CD4-positive, alpha-beta memory T cell (primary cell): Measurements from ENCODE around the gene TBC1D4. TPM values are rescaled to one million over a fixed set of nuclear protein-coding genes. Genes with fewer than 3 reads are reported as not detected.

ENCODE experiments used
- CTCF ChIA-PET: fragments of 350-600 bp; sonication (Branson Sonifier 250); formaldehyde crosslinking; loops from one replicate; lab custom pipeline; 2021; ENCODE audit warnings: inconsistent platforms; ENCODE audit not compliant: partially characterized antibody; lab: Charles Lee
- POLR2A ChIA-PET: fragments of 350-600 bp; sonication (Branson Sonifier 250); formaldehyde crosslinking; loops from one replicate; lab custom pipeline; 2021; ENCODE audit not compliant: partially characterized antibody; lab: Charles Lee
- DNase-seq, 5 donors: peaks; one replicate each; pipeline versions ENCODE4 v3.0.0 to v3.0.0-alpha.2; 2020 to 2022; ENCODE audit warnings: mixed read lengths in 1 of 5
- H3K27ac ChIP-seq: one replicate; pipeline ENCODE4 v1.7.0; 2013; ENCODE audit warnings: low read depth, low read length
- H3K27me3 ChIP-seq: 2 replicates; pipeline ENCODE4 v1.7.0; 2013; ENCODE audit warnings: mild to moderate bottlenecking, low read length, moderate library complexity; ENCODE audit not compliant: insufficient read depth
- H3K36me3 ChIP-seq: 2 replicates; pipeline ENCODE4 v1.7.0; 2013; ENCODE audit warnings: mild to moderate bottlenecking, low read length, moderate library complexity; ENCODE audit not compliant: insufficient read depth
- H3K4me1 ChIP-seq: 2 replicates; pipeline ENCODE4 v1.7.0; 2013; ENCODE audit warnings: mild to moderate bottlenecking, low read length, moderate library complexity; ENCODE audit not compliant: insufficient read depth
- H3K4me3 ChIP-seq, 2 donors: one replicate each; pipeline ENCODE4 v1.7.0; 2013; ENCODE audit warnings: low read length in 2 of 2, mild to moderate bottlenecking in 1 of 2
- H3K9me3 ChIP-seq, 2 donors: one replicate each; pipeline ENCODE4 v1.7.0; 2013; ENCODE audit warnings: low read length in 2 of 2, control low read depth in 1 of 2; ENCODE audit not compliant: control insufficient read depth in 1 of 2
- H3K27ac Mint-ChIP-seq, 7 donors: one replicate each; pipeline ENCODE4 v1.8.0; 2020 to 2021; ENCODE audit warnings: mixed read lengths in 7 of 7, mild to moderate bottlenecking in 6 of 7, inconsistent platforms in 3 of 7, moderate library complexity in 3 of 7
- H3K27me3 Mint-ChIP-seq, 2 donors: one replicate each; pipeline ENCODE4 v1.8.0; 2020 to 2021; ENCODE audit warnings: mixed read lengths in 2 of 2
- H3K36me3 Mint-ChIP-seq, 2 donors: one replicate each; pipeline ENCODE4 v1.8.0; 2020 to 2021; ENCODE audit warnings: mixed read lengths in 2 of 2, inconsistent platforms in 1 of 2, mild to moderate bottlenecking in 1 of 2
- H3K4me1 Mint-ChIP-seq, 4 donors: one replicate each; pipeline ENCODE4 v1.8.0; 2020 to 2021; ENCODE audit warnings: mixed read lengths in 4 of 4, mild to moderate bottlenecking in 1 of 4
- H3K4me3 Mint-ChIP-seq, 8 donors: one replicate each; pipeline ENCODE4 v1.8.0; 2020 to 2021; ENCODE audit warnings: mixed read lengths in 8 of 8, mild to moderate bottlenecking in 7 of 8, moderate library complexity in 6 of 8, inconsistent platforms in 3 of 8
- H3K9me3 Mint-ChIP-seq, 8 donors: one replicate each; pipeline ENCODE4 v1.8.0; 2020 to 2021; ENCODE audit warnings: mixed read lengths in 8 of 8, mild to moderate bottlenecking in 5 of 8, inconsistent platforms in 3 of 8, moderate library complexity in 1 of 8
- intact Hi-C: fragments of 100-400 bp; cut with micrococcal nuclease; formaldehyde crosslinking; loops from one replicate; pipeline ENCODE4 v1.15.1; 2023
- polyA plus RNA-seq, 2 donors: library from polyadenylated mRNA; unstranded; fragments of 300-500 nt; fragmentation: Illumina TruSeq; gene quantifications; one replicate each; pipeline ENCODE4 v1.2.3, GENCODE V29; 2021
- total RNA-seq, 2 experiments: library from RNA; stranded (reverse); gene quantifications; one replicate each; pipeline ENCODE4 v1.2.3, GENCODE V29; 2021

TBC1D4 gene
- total and polyA plus RNA-seq, 4 experiments from 2014 or later, result 9.5 to 67.2 (median 45.4) TPM

DNA sequence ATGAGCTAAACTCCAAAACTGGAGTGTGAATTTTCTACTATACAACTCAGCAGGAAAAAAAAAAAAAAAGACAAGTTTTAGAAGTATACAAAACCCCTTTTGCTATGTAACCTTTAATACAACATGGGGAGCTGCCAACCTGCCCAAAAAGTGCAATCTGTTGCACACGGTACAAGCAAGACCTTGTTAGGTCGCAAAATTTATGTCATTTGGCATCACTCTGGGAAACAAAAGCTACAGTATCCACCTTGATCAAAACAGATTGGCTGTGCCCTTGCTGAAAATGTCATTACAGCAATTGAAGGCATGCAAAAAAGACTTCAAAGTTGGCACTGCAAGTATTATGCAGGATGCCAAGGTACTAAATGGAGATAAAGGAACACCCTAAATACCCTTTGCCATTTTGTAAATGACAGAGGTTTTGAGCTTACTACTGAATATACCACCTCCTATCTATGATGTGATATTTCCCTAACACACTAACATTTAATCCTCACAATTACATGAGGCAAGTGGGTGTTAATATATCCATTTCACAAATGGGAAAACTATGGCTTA is 150.1 kb downstream of the TBC1D4 start:
- POLR2A ChIA-PET, result no interaction called here
- no peak overlapping the region for H3K4me3 Mint-ChIP-seq
- CTCF ChIA-PET, result interaction anchor here (0.8 to 1.3 kb wide), 4 partner anchors 26 to 112 kb away, joined by 3 to 4 read pairs (median 4); no protein-coding TSS in a partner anchor

DNA sequence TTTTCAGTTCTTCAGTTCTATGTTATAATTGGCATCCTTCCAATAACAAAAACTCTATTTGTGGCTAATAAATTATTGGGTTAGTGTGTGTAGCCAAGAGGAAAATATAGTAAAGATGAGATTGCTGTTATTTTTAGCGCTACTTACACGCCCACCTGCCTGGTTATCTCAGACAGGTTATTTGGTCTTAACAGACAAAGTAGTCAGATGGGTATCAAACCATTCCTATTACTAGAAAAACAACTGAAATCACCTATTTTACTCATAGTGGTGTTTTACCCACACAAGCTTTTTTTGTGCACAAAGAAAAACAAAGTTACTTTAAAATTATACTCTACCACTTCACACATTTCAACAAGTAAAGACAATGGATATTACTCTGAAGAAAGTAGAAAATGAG is 151.2 kb downstream of the TBC1D4 start:
- Histone ChIP-seq H3K36me3 (no peaks in the 10 kb centered on the region), H3K4me3 (no peak overlapping the region), H3K4me1 (peaks cover 12% of the 10 kb centered on the region), H3K27ac (no peak overlapping the region), H3K27me3 (no peaks in the 10 kb centered on the region), H3K9me3 (no peaks in the 10 kb centered on the region)
- H3K9me3 Mint-ChIP-seq, result no peaks in the 10 kb centered on the region
- peaks cover 0 to 6% of the 10 kb centered on the region in 2 donors for H3K27me3 Mint-ChIP-seq
- POLR2A ChIA-PET, result no interaction called here
- peaks cover 10 to 24% (median 17%) of the 10 kb centered on the region in 4 donors for H3K4me1 Mint-ChIP-seq
- CTCF ChIA-PET, result interaction anchor here (0.9 kb wide), 1 partner anchor 27 kb away, joined by 4 read pairs; no protein-coding TSS in a partner anchor
- DNase-seq, result no peak
- peaks cover 3 to 4% of the 10 kb centered on the region in 2 donors for H3K36me3 Mint-ChIP-seq
- intact Hi-C loops, result no loop called here
- H3K27ac Mint-ChIP-seq, result no peak overlapping the region
- H3K4me3 Mint-ChIP-seq, result no peak overlapping the region

More for the DNA sequence above, 150.1 kb downstream of the TBC1D4 start:
- Histone ChIP-seq H3K36me3 (no peaks in the 10 kb centered on the region), H3K4me1 (peaks cover 11% of the 10 kb centered on the region), H3K27ac (no peak overlapping the region), H3K9me3 (no peaks in the 10 kb centered on the region), H3K4me3 (no peak overlapping the region), H3K27me3 (no peaks in the 10 kb centered on the region)
- peaks cover 0 to 3% of the 10 kb centered on the region in 2 donors for H3K36me3 Mint-ChIP-seq
- H3K4me1 Mint-ChIP-seq, result peaks cover 5 to 13% (median 9%) of the 10 kb centered on the region in 4 donors
- no peak for DNase-seq
- peaks cover 0 to 6% of the 10 kb centered on the region in 2 donors for H3K27me3 Mint-ChIP-seq
- H3K27ac Mint-ChIP-seq, result no peak overlapping the region
- intact Hi-C loops, result no loop called here
- H3K9me3 Mint-ChIP-seq, result no peaks in the 10 kb centered on the region

DNA sequence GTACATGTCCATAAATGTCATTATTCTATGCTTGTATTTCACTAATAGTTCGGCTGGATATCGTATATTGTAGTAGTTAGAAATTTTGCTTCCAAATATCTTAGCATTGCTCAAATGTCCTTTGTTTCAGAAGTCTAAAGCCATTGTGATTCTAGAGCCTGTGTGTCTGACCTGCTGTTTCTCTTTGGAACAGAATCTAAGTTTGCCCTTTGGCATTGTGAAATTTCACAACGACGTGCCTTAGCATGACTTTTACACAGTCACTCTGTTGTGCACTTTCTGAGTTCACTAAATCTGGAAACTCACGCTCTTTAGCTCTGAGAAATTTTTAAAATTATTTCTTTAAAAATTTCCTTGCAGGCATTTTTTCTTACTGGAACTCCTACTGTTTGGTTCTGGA is 152.2 kb downstream of the TBC1D4 start:
- Mint-ChIP-seq H3K4me1 (peaks cover 10 to 26% (median 18%) of the 10 kb centered on the region in 4 donors), H3K4me3 (no peak overlapping the region), H3K36me3 (peaks cover 0 to 4% of the 10 kb centered on the region in 2 donors), H3K27ac (peak overlapping the region in 2 of 7 donors; percentile 30 to 42), H3K9me3 (no peaks in the 10 kb centered on the region), H3K27me3 (peaks cover 0 to under 1% of the 10 kb centered on the region in 2 donors)
- H3K4me1 ChIP-seq, result peaks cover 12% of the 10 kb centered on the region
- CTCF ChIA-PET, result interaction anchor here (0.9 kb wide), 1 partner anchor 28 kb away, joined by 4 read pairs; no protein-coding TSS in a partner anchor
- no peak for DNase-seq
- H3K36me3 ChIP-seq, result no peaks in the 10 kb centered on the region
- intact Hi-C loops, result loop anchor here (5.0 to 10.0 kb wide), 4 partner anchors 308 to 1665 kb away; partner anchors contain the start of genes CLN5 and LMO7
- H3K27me3 ChIP-seq, result no peaks in the 10 kb centered on the region
- H3K4me3 ChIP-seq, result no peak overlapping the region
- H3K27ac ChIP-seq, result no peak overlapping the region
- H3K9me3 ChIP-seq, result no peaks in the 10 kb centered on the region
- POLR2A ChIA-PET, result no interaction called here

DNA sequence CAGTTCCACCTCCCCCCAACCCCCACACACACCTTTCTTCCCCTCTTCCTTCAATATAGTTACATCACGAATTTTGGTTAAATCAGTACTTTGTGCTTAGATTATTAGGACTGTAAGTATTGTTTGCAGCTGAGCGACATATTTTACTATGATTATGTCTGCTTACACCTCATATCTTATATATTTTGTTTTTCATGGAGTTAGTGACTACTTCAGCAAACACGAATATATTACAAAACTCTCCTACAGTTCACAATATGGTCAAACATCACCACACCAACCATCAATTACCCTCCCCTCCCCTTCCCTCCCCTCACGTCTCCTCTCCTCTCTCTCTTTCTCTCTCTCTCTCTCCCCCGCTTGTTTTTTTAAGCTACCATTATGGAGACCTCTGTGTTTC is 152.9 kb downstream of the TBC1D4 start:
- Mint-ChIP-seq H3K9me3 (no peaks in the 10 kb centered on the region), H3K36me3 (peaks cover 0 to 4% of the 10 kb centered on the region in 2 donors), H3K27me3 (no peaks in the 10 kb centered on the region), H3K4me3 (no peak overlapping the region), H3K4me1 (peaks cover 10 to 32% (median 21%) of the 10 kb centered on the region in 4 donors), H3K27ac (peak overlapping the region in 2 of 7 donors; percentile 42 to 63)
- Histone ChIP-seq H3K9me3 (no peaks in the 10 kb centered on the region), H3K4me1 (peaks cover 13% of the 10 kb centered on the region), H3K4me3 (no peak overlapping the region), H3K36me3 (no peaks in the 10 kb centered on the region), H3K27ac (no peak overlapping the region), H3K27me3 (no peaks in the 10 kb centered on the region)
- CTCF ChIA-PET, result interaction anchor here (0.7 kb wide), 1 partner anchor 42 kb away, joined by 3 read pairs; no protein-coding TSS in a partner anchor
- no peak for DNase-seq
- POLR2A ChIA-PET, result no interaction called here
- intact Hi-C loops, result loop anchor here (5.0 to 10.0 kb wide), 4 partner anchors 308 to 1666 kb away; partner anchors contain the start of genes CLN5 and LMO7

DNA sequence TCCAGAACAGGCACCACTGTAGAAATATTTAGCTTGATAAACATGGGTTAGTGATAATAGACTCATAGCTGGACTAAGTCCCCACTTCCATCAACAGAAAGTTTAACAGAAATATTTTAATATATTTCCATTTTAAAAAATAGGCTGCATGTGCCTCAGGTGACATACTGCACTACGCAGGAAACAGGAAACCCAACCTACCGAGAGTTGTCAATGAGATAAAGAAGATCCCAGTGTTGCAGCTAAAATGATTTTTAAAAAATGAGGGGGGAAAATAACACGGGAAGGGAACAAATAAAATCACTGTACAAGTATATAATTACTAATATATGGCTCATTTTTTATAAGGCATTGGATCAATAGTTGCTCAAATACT is 154.8 kb downstream of the TBC1D4 start:
- peak overlapping the region; percentile 89 to 98 (median 94) for H3K4me3 Mint-ChIP-seq
- H3K4me1 Mint-ChIP-seq, result peaks cover 15 to 50% (median 28%) of the 10 kb centered on the region in 4 donors
- H3K27me3 Mint-ChIP-seq, result no peaks in the 10 kb centered on the region
- peaks cover 0 to 4% of the 10 kb centered on the region in 2 donors for H3K36me3 Mint-ChIP-seq
- H3K9me3 ChIP-seq, result no peaks in the 10 kb centered on the region
- peak overlapping the region; percentile 92 to 99 (median 98) for H3K27ac Mint-ChIP-seq
- H3K36me3 ChIP-seq, result no peaks in the 10 kb centered on the region
- DNase-seq, result peak in 2 of 5 donors; percentile 48 to 54
- intact Hi-C loops, result loop anchor here (2.0 to 10.0 kb wide), 5 partner anchors 222 to 1668 kb away; partner anchors contain the start of genes CLN5, LMO7 and UCHL3
- ChIA-PET CTCF (interaction anchor here (0.8 to 3.5 kb wide), 11 partner anchors 9 to 223 kb away, joined by 3 to 37 read pairs (median 5); partner anchors contain the start of genes COMMD6 and TBC1D4), POLR2A (interaction anchor here (0.7 to 5.8 kb wide), 22 partner anchors 13 to 1665 kb away, joined by 3 to 129 read pairs (median 5); partner anchors contain the start of genes CLN5, COMMD6, KCTD12 and KLF12)
- H3K4me3 ChIP-seq, result peak overlapping the region; percentile 81 to 82
- peaks cover 27% of the 10 kb centered on the region for H3K4me1 ChIP-seq
- H3K27ac ChIP-seq, result peak overlapping the region; percentile 85
- no peaks in the 10 kb centered on the region for H3K27me3 ChIP-seq
- no peaks in the 10 kb centered on the region for H3K9me3 Mint-ChIP-seq

DNA sequence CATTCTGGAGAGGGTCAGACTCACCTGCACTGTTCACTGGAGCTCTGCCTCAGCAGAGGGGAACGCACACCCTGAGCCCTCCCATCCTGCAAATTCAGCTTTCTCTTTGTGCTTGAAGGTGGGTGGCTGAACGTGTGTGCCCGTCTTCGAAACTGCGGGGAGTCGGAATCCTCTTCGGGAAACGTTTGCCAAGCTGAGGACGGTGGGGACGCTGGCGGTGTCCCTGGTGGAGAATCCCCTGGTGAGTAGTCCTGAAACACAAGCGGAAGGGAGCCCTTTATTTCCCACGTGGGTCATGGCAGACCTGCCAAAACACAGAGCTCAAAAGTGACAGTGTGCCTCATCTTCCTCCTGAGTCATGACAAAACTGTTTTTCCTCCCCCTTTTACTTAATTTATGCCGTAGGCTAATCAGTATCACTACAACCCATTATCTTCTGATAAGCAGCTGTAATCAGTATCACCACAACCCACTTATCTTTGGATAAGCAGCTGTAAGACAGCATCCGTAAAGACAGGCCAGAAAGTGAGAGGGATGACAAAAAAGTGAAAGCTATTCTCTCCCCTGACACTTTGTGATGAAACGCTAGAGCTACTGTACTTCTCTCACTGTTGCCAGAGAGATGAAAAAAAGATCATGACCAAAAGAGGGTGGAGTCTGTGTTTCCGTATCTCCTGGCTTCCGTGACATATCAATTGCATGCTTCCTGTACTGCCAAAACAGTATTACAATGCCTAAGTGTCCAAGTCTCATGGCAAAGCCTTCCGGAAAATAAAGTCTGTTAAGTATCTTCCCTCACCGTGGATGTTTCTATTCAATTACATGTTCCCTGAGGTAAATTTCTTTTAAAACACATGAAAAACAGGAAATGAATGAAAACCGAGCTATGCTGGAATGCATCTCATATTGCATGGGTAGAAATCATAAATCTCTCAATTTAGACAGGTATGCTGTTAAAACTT is 155.5 kb downstream of the TBC1D4 start:
- peak overlapping the region; percentile 85 for H3K27ac ChIP-seq
- DNase-seq, result peak; percentile 79 to 87 (median 82)
- intact Hi-C loops, result loop anchor here (1.0 to 10.0 kb wide), 7 partner anchors 8 to 1668 kb away; partner anchors contain the start of genes CLN5, LMO7 and UCHL3
- H3K4me1 ChIP-seq, result peaks cover 33% of the 10 kb centered on the region
- H3K4me3 ChIP-seq, result peak overlapping the region; percentile 81 to 82
- no peaks in the 10 kb centered on the region for H3K36me3 ChIP-seq
- peak overlapping the region; percentile 89 to 98 (median 94) for H3K4me3 Mint-ChIP-seq
- peaks cover 21 to 57% (median 35%) of the 10 kb centered on the region in 4 donors for H3K4me1 Mint-ChIP-seq
- H3K27ac Mint-ChIP-seq, result peak overlapping the region; percentile 92 to 99 (median 98)
- no peaks in the 10 kb centered on the region for H3K27me3 ChIP-seq
- no peaks in the 10 kb centered on the region for H3K27me3 Mint-ChIP-seq
- peaks cover 4 to 5% of the 10 kb centered on the region in 2 donors for H3K36me3 Mint-ChIP-seq
- H3K9me3 Mint-ChIP-seq, result no peaks in the 10 kb centered on the region
- ChIA-PET CTCF (interaction anchor here (0.6 to 3.5 kb wide), 13 partner anchors 9 to 1654 kb away, joined by 3 to 37 read pairs (median 4); partner anchors contain the start of genes COMMD6 and TBC1D4), POLR2A (interaction anchor here (0.7 to 5.8 kb wide), 30 partner anchors 12 to 1701 kb away, joined by 3 to 129 read pairs (median 4); partner anchors contain the start of genes CLN5, COMMD6, FBXL3 and KCTD12)
- no peaks in the 10 kb centered on the region for H3K9me3 ChIP-seq
